NCI-H1436 (cell line): ENCODE results near the gene MFNG.
A peak's percentile ranks its signal among the peaks of the same experiment; 100 is the strongest.
"Not testable (repeated sequence)": the region's sequence is repeated elsewhere in the genome, so short reads cannot be mapped to it uniquely, and the experiment has no call there.

Source experiments
- DNase-seq: peaks from one replicate; lab custom pipeline; 2025; lab: John Stamatoyannopoulos, UW

MFNG gene

GRCh38 chr22:37473437-37473946 is 12.7 kb downstream of the MFNG start:
- DNase-seq, result no peak

GRCh38 chr22:37472418-37473006 is 13.7 kb downstream of the MFNG start:
- peak; percentile 23 for DNase-seq

- DNase-seq, result no peak
Measured at GRCh38 chr22:37471727-37472417, 14.3 kb downstream of the MFNG start.

GRCh38 chr22:37470087-37470445 is 16.1 kb downstream of the MFNG start:
- DNase-seq, result no peak

GRCh38 chr22:37469416-37470086 is 16.6 kb downstream of the MFNG start:
- DNase-seq, result no peak

GRCh38 chr22:37468201-37468695 is 17.9 kb downstream of the MFNG start:
- not testable (repeated sequence) for DNase-seq

- no peak for DNase-seq
Measured at GRCh38 chr22:37467391-37467955, 18.7 kb downstream of the MFNG start.

- DNase-seq, result no peak
Measured at GRCh38 chr22:37464181-37464580, 22.0 kb downstream of the MFNG start.

GRCh38 chr22:37462983-37463382 is 23.2 kb downstream of the MFNG start:
- no peak for DNase-seq

- no peak for DNase-seq
Measured at GRCh38 chr22:37462436-37462835, 23.7 kb downstream of the MFNG start.

GRCh38 chr22:37461961-37462360 is 24.2 kb downstream of the MFNG start:
- DNase-seq, result no peak

- no peak for DNase-seq
Measured at GRCh38 chr22:37460684-37461083, 25.5 kb downstream of the MFNG start.

GRCh38 chr22:37459206-37459605 is 27.0 kb downstream of the MFNG start:
- peak; percentile 43 for DNase-seq

GRCh38 chr22:37457093-37457893 is 28.9 kb downstream of the MFNG start:
- peak; percentile 51 for DNase-seq

- DNase-seq, result no peak
Measured at GRCh38 chr22:37456346-37456745, 29.8 kb downstream of the MFNG start.

- DNase-seq, result no peak
Measured at GRCh38 chr22:37455896-37456295, 30.3 kb downstream of the MFNG start.

- DNase-seq, result no peak
Measured at GRCh38 chr22:37454857-37455686, 31.1 kb downstream of the MFNG start.

GRCh38 chr22:37453696-37454095 is 32.5 kb downstream of the MFNG start:
- no peak for DNase-seq

- DNase-seq, result no peak
Measured at GRCh38 chr22:37451218-37451617, 35.0 kb downstream of the MFNG start.

GRCh38 chr22:37449331-37450001 is 36.7 kb downstream of the MFNG start:
- no peak for DNase-seq
